Smooth muscle cell (in vitro differentiated cells): ENCODE data around the gene ADPRHL1. TPM values are rescaled to one million over a fixed set of nuclear protein-coding genes. Genes with fewer than 3 reads are reported as not detected.

Experiments
- DNase-seq: peaks from one replicate; lab custom pipeline; 2025; ENCODE audit not compliant: unreplicated experiment; lab: John Stamatoyannopoulos, UW
- H2AFZ ChIP-seq: fragments of 200-600 bp; sonication (generic); 2 replicates; pipeline ENCODE4 v1.6.0; 2016; ENCODE audit warnings: antibody characterized with exemption, low read depth, mild to moderate bottlenecking
- H3F3A ChIP-seq: fragments of 200-600 bp; sonication (generic); 2 replicates; pipeline ENCODE4 v1.6.0; 2017; ENCODE audit warnings: antibody characterized with exemption, low read depth
- H3K27ac ChIP-seq: fragments of 200-600 bp; sonication (generic); 2 replicates; pipeline ENCODE4 v1.5.1; 2016; ENCODE audit warnings: low read depth, mild to moderate bottlenecking
- H3K27me3 ChIP-seq: fragments of 200-600 bp; sonication (generic); 2 replicates; pipeline ENCODE4 v1.6.1; 2016; ENCODE audit warnings: low read depth, mild to moderate bottlenecking
- H3K36me3 ChIP-seq: fragments of 200-600 bp; sonication (generic); 2 replicates; pipeline ENCODE4 v1.5.1; 2016; ENCODE audit warnings: low read depth
- H3K4me1 ChIP-seq: fragments of 200-600 bp; sonication (generic); 2 replicates; pipeline ENCODE4 v1.5.1; 2016; ENCODE audit warnings: low read depth
- H3K4me2 ChIP-seq: fragments of 200-600 bp; sonication (generic); 2 replicates; pipeline ENCODE4 v1.6.0; 2016; ENCODE audit warnings: mild to moderate bottlenecking
- H3K4me3 ChIP-seq: fragments of 200-600 bp; sonication (generic); 2 replicates; pipeline ENCODE4 v1.5.1; 2016; ENCODE audit warnings: mild to moderate bottlenecking
- H3K79me2 ChIP-seq: fragments of 200-600 bp; sonication (generic); 2 replicates; pipeline ENCODE4 v1.6.0; 2016; ENCODE audit warnings: low read depth, mild to moderate bottlenecking
- H3K9ac ChIP-seq: fragments of 200-600 bp; sonication (generic); 2 replicates; pipeline ENCODE4 v1.6.0; 2016; ENCODE audit warnings: low read depth
- H3K9me3 ChIP-seq: fragments of 200-600 bp; sonication (generic); replicated peaks from 2 replicates; pipeline ENCODE4 v1.5.1; 2016; ENCODE audit warnings: low read depth
- H4K20me1 ChIP-seq: fragments of 200-600 bp; sonication (generic); 2 replicates; pipeline ENCODE4 v1.6.0; 2016; ENCODE audit warnings: low read depth
- CTCF ChIP-seq: fragments of 200-600 bp; sonication (generic); IDR thresholded peaks from 2 replicates; pipeline ENCODE4 v1.5.1; 2017; ENCODE audit warnings: borderline replicate concordance, mild to moderate bottlenecking, antibody characterized with exemption; ENCODE audit not compliant: insufficient read depth, poor library complexity, severe bottlenecking
- WGBS: methylation state at CpG from one replicate; pipeline ENCODE4 v1.1.7; 2016; ENCODE audit warnings: low lambda C conversion rate; 5-methylcytosine and 5-hydroxymethylcytosine counted together
- polyA plus RNA-seq: library from polyadenylated mRNA; unstranded; fragments of >200 nt; fragmentation: Nextera tagmentation; extraction: Ambion mirVana; gene quantifications from 2 replicates; pipeline ENCODE4 v1.2.1, GENCODE V29; 2016
- total RNA-seq: library from RNA; depleted of rRNA; stranded (reverse); fragments of >200 nt; gene quantifications from 2 replicates; pipeline ENCODE4 v1.2.3, GENCODE V29; 2014

ADPRHL1 gene
- total and polyA plus RNA-seq, 2 experiments from 2014 or later = 0.18 to 1.2 TPM

- TF ChIP-seq CTCF = peak; percentile 10
- Histone ChIP-seq H3K9ac (no peak overlapping the region), H3K9me3 (no peaks in the 10 kb centered on the region), H4K20me1 (no peaks in the 10 kb centered on the region), H3K27me3 (no peaks in the 10 kb centered on the region), H3K4me1 (no peaks in the 10 kb centered on the region), H3K27ac (no peak overlapping the region), H3F3A (no peaks in the 10 kb centered on the region), H3K4me3 (no peak overlapping the region), H3K79me2 (no peaks in the 10 kb centered on the region), H2AFZ (no peak overlapping the region), H3K4me2 (no peak overlapping the region), H3K36me3 (no peaks in the 10 kb centered on the region)
- no peak for DNase-seq
- WGBS = over 99% methylated on average over 27 of the region's 27 CpGs
Observed at GRCh38 chr13:113457510-113457909, 4.2 kb upstream of the ADPRHL1 start.

- no peak for TF ChIP-seq CTCF
- DNase-seq = no peak
- Histone ChIP-seq H3K79me2 (no peaks in the 10 kb centered on the region), H3K4me1 (no peaks in the 10 kb centered on the region), H3K27me3 (no peaks in the 10 kb centered on the region), H3K9me3 (no peaks in the 10 kb centered on the region), H2AFZ (no peak overlapping the region), H3F3A (no peaks in the 10 kb centered on the region), H3K9ac (no peak overlapping the region), H3K4me2 (no peak overlapping the region), H3K27ac (no peak overlapping the region), H3K4me3 (no peak overlapping the region), H4K20me1 (no peaks in the 10 kb centered on the region), H3K36me3 (no peaks in the 10 kb centered on the region)
- 97% methylated on average over 16 of the region's 16 CpGs for WGBS
Observed at GRCh38 chr13:113456116-113456702, 2.9 kb upstream of the ADPRHL1 start.

- Histone ChIP-seq H4K20me1 (no peaks in the 10 kb centered on the region), H3K27me3 (no peaks in the 10 kb centered on the region), H3K36me3 (no peaks in the 10 kb centered on the region), H3F3A (no peaks in the 10 kb centered on the region), H3K4me3 (no peak overlapping the region), H2AFZ (no peak overlapping the region), H3K4me2 (no peak overlapping the region), H3K79me2 (no peaks in the 10 kb centered on the region), H3K9me3 (no peaks in the 10 kb centered on the region), H3K9ac (no peak overlapping the region), H3K27ac (no peak overlapping the region), H3K4me1 (no peaks in the 10 kb centered on the region)
- no peak for TF ChIP-seq CTCF
- DNase-seq = no peak
- WGBS = 98% methylated on average over 18 of the region's 18 CpGs
Observed at GRCh38 chr13:113455384-113455783, 2.1 kb upstream of the ADPRHL1 start.

GRCh38 chr13:113454936-113455335, 1.6 kb upstream of the ADPRHL1 start:
- Histone ChIP-seq H3K27me3 (no peaks in the 10 kb centered on the region), H4K20me1 (no peaks in the 10 kb centered on the region), H3K4me1 (no peaks in the 10 kb centered on the region), H3K4me2 (no peak overlapping the region), H3K27ac (no peak overlapping the region), H3K79me2 (no peaks in the 10 kb centered on the region), H3K9ac (no peak overlapping the region), H3F3A (no peaks in the 10 kb centered on the region), H3K4me3 (no peak overlapping the region), H2AFZ (no peak overlapping the region), H3K36me3 (no peaks in the 10 kb centered on the region), H3K9me3 (no peaks in the 10 kb centered on the region)
- no peak for DNase-seq
- no peak for TF ChIP-seq CTCF
- 97% methylated on average over 13 of the region's 13 CpGs for WGBS
